ENCODE measurements around the gene POLR1B.
"Not testable (repeated sequence)": the region's sequence is repeated elsewhere in the genome, so short reads cannot be mapped to it uniquely, and the experiment has no call there.

Gene POLR1B

GRCh38 chr2:112542984-112543661 lies 858 bp downstream of the POLR1B start:
- DNase-seq = peak; percentile 55

GRCh38 chr2:112547333-112547732 lies 5.1 kb downstream of the POLR1B start:
- peak; percentile 42 for DNase-seq

- DNase-seq = no peak
These were observed 6.7 kb downstream of the POLR1B start for GRCh38 chr2:112548980-112549379.

- no peak for DNase-seq
These were observed 23.8 kb downstream of the POLR1B start for GRCh38 chr2:112566104-112566503.

GRCh38 chr2:112566508-112566907 lies 24.2 kb downstream of the POLR1B start:
- DNase-seq = not testable (repeated sequence)

GRCh38 chr2:112572005-112572404 lies 29.7 kb downstream of the POLR1B start:
- no peak for DNase-seq

GRCh38 chr2:112577756-112578155 lies 35.5 kb downstream of the POLR1B start:
- no peak for DNase-seq

- DNase-seq = peak; percentile 35
These were observed 37.0 kb downstream of the POLR1B start for GRCh38 chr2:112579241-112579640.

GRCh38 chr2:112580084-112580483 lies 37.8 kb downstream of the POLR1B start:
- no peak for DNase-seq

GRCh38 chr2:112582314-112582746 lies 40.1 kb downstream of the POLR1B start:
- DNase-seq = peak; percentile 88

GRCh38 chr2:112583497-112584133 lies 41.4 kb downstream of the POLR1B start:
- DNase-seq = peak; percentile 53

GRCh38 chr2:112584134-112584890 lies 42.0 kb downstream of the POLR1B start, which contains the start of gene CHCHD5:
Gene CHCHD5 (plus strand): TSS chr2:112584609. CDS start chr2:112584648, 39 bp downstream.
- DNase-seq = peak; percentile 99

- DNase-seq = no peak
These were observed 42.6 kb downstream of the POLR1B start for GRCh38 chr2:112584891-112585250.

GRCh38 chr2:112585400-112585799 lies 43.1 kb downstream of the POLR1B start:
- DNase-seq = no peak

- DNase-seq = no peak
These were observed 43.7 kb downstream of the POLR1B start for GRCh38 chr2:112585873-112586464.

- DNase-seq = no peak
These were observed 46.4 kb downstream of the POLR1B start for GRCh38 chr2:112588611-112589045.

GRCh38 chr2:112591413-112591812 lies 49.1 kb downstream of the POLR1B start:
- no peak for DNase-seq

GRCh38 chr2:112593736-112594135 lies 51.5 kb downstream of the POLR1B start:
- no peak for DNase-seq

GRCh38 chr2:112597537-112598322 lies 55.5 kb downstream of the POLR1B start:
- no peak for DNase-seq

- no peak for DNase-seq
These were observed 58.4 kb downstream of the POLR1B start for GRCh38 chr2:112600634-112601033.

GRCh38 chr2:112601754-112602153 lies 59.5 kb downstream of the POLR1B start:
- no peak for DNase-seq

- DNase-seq = no peak
These were observed 60.7 kb downstream of the POLR1B start for GRCh38 chr2:112602917-112603316.

GRCh38 chr2:112603731-112604130 lies 61.5 kb downstream of the POLR1B start:
- no peak for DNase-seq

Measured in hematopoietic multipotent progenitor cell treated with erythropoietin and hydrocortisone succinate and interleukin-3 and kit ligand, for 4 days (in vitro differentiated cells).